ELR (cell line): Measurements from ENCODE around the gene TMEM204.

Experiments
- DNase-seq: peaks from one replicate; pipeline ENCODE4 v3.0.0-alpha.2; 2015; ENCODE audit warnings: low read depth

Gene TMEM204

DNA sequence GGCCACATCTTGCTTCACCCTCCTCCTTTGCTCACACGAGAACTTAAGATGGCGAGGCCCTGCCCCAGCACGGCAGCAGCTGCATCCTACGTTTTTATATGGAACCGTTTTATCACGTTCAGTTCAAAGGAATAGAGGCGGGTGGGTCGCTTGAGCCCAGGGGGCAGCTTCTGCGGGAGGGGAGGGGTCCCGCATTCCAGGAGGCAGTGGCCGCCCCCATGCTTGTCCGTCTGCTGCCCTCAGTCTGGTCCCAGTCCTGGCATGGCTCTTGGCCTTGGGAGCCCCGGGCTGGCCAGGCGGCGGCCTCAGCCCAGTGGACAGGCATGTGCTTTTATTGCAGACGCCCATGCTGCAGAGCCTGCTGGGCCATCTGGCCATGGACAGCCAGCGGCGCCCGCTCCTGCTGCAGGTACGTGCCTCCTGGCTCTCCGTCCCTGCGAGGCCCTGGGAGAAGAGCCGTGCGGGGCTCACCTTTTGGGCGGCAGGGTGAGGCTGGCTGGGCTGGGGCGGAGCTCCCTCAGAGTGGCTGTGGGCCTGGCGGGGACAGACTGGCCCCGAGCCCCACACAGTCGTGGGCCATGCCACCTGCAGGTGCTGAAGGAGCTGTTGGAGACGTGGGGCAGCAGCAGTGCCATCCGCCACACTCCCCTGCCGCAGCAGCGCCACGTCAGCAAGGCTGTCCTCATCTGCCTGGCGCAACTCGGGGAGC, 33.6 kb upstream of the TMEM204 start:
- no peak for DNase-seq

DNA sequence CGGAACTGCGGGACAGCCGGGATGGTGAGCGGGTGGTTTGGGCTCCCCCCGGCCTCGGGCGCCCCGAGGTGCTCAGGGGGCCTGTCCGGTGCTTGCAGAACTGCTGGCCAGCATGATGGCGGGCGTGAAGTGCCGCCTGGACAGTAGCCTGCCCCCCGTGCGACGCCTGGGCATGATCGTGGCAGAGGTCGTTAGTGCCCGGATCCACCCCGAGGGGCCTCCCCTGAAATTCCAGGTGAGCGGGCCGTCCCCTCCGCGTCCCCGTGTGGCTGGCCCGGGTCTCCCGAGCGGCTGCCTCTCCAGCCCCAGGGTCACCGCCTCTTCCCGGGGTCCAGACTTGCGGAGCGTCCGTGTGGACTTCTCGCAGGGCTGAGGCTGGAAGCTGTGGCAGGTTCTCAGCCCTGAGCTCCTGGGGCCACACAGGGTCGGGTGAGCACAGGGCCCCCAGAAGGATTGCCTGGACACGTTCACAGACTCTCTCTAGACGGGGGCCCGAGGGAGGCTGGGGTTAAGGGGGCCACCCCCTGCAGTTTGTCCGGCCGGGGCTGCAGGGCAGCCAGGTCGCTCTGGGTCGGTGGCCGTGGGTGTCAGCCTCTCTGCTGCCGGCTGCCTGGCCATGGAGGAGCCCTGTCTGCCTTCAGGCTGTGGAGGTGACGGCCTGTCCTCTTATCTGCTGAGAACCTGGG, 32.9 kb upstream of the TMEM204 start:
- DNase-seq: no peak

DNA sequence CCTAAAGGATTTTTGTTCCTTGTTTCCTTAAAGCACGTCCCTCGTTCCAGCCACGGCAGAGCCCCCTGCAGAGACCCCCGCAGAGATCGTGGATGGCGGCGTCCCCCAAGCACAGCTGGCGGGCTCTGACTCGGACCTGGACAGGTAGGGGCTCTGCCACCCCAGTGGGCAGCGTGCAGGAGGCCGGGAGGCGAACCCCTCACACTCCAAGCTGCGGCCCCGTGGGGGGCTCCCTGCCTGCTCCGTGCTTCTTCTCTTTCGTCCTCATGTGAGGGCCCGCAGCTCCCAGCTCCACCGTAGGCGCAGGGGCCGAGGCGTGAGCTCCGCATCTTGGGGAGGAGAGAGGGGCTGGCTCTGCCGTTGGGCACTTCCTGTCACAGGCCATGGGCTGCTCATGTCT, 31.8 kb upstream of the TMEM204 start:
- DNase-seq: no peak

DNA sequence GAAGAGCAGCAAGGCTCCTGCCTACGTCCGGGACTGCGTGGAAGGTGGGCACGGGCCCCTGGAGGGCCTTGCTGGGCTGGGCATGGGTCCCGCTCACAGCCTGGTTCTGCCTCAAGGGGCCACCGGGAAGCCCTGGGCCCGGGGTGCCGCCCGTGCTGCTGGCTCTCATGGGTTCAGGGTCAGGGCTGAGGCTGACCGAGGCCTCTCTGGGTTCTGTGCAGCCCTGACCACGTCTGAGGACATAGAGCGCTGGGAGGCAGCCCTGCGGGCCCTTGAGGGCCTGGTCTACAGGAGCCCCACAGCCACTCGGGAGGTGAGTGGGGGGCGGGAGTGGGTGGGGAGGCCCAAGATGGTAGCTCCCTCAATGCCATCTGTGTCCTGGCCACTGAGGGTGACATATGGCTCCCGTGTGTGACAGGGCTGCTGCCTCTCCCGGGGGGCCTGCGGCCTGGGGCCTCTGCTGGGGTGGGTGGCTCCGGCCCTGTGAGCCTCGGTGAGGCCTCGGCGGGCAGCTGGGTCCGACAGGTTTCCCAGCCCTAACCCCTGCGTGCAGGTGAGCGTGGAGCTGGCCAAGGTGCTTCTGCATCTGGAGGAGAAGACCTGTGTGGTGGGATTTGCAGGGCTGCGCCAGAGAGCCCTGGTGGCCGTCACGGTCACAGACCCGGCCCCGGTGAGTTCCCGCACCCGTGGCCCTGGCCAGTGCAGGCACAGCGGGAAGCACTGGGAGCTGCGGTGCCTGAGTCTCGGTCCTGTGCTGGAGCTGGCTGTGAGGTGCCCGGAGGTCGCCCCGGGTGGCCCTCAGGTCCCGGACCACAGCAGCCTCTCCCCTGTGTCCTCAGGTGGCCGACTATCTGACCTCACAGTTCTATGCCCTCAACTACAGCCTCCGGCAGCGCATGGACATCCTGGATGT, 31.1 kb upstream of the TMEM204 start:
- no peak for DNase-seq

DNA sequence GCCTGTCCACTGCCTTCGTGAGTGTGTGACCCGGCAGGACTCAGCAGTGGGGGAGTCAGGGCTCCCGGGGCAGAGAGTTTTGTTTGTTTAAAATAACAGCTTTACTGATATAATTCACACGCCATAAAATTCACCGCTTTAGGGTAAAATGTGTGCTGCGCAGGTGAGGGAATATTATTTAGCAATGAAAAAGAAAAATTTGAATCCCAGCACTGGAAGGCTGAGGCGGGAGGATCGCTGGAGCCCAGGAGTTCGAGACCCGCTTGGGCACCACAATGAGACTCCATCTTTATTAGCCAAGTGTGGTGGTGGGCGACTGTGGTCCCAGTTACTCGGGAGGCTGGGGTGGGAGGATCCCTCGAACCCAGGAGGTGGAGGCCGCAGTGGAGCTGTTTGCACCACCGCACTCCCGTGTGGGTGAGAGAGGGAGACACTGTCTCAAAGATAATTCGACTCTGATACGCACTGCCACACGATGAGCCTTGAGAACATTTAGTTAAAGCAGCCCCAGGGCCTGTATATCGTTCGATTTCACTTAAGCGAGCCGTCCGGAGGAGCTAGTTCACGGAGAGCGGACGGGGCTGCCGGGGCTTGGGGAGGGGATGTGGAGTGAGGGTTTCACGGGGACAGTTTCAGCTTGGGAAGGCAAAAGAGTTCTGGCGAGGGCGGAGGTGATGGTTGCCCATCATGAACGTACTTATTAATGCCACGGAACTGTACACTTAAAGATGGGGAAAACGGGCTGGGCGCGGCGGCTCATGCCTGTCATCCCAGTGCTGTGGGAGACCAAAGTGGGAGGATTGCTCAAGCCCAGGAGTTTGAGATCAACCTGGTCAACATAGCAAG, 30.1 kb upstream of the TMEM204 start:
- DNase-seq: no peak

DNA sequence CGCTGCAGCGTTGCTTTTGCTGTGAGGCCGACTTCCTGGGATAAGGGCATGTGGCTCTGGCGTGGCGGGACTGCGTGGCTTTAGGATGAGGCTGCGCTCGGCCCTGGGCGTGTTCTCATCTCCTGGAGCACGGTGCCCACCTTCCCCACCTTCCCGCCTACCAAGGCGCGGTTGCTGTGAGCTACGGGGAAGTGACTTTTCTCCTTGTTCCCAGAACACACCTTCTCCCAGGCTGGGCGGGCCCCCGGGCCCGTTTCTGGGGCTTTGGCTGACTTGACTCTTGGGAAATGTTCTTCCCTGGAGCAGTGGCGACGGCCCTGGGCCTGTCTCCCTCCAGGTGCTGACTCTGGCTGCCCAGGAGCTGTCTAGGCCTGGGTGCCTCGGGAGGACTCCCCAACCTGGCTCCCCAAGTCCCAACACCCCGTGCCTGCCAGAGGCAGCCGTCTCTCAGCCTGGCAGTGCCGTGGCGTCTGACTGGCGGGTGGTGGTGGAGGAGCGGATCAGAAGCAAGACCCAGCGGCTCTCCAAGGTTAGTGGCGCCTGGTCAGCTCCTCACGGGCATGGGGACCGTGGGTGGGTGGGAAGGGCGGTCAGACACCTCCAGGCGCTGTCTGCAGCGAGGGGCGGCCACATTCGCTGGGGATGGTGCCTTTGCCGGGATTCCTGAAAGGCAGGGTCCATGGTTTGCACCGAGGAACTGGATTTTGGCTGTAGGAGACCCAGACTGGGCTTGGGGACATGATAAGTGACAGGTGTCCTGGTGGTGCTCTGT, 28.2 kb upstream of the TMEM204 start:
- no peak for DNase-seq

DNA sequence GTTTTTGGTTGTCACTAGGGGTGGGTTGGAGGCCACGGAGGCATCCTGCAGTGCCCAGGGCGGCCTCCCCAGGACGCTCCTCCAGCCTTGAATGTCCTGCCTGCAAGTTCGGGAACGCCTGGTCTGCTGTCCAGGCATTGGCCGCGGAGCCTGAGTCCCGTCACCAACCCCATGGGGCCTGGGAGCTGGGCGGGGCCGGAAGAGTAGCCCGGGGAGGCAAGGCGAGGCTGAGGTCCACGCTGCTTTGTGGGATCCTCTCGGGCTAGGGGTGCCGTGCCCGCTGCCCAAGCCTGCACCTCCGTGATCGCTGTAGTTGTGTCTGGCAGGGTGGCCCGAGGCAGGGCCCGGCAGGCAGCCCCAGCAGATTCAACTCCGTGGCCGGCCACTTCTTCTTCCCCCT, 27.6 kb upstream of the TMEM204 start:
- no peak for DNase-seq

DNA sequence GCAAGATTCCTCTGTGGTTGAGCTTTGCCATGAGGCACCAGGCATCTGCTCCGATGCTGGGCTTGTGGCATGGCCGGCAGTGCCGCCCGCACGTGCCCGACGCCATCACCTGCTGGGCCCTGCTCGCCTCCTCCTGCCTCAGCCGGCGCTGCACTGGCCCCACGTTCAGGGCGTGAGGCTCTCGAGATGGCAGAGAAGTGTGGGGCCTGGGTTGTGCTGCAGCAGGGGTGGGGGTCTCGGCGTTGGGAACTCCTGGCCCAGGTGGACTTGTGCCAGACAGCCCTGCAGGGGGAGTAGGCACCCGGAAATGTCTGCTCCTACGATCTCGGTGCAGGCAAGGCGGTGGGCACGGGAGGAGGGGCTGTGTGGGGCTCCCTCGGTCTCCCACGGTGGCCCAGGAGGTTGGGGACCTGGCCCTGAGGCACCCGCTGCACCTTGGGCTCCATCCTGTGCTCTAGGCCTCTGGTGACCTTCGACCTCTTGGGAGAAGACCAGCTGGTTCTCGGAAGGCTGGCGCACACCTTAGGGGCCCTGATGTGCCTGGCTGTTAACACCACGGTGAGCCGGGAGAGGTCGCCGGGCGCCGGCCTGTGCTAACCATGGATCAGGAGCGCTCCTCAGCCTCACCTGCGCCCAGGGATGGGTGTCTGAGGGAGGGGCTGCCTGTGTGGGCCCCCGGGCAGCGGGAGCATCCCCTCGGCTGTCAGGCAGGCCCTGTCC, 26.8 kb upstream of the TMEM204 start:
- no peak for DNase-seq

DNA sequence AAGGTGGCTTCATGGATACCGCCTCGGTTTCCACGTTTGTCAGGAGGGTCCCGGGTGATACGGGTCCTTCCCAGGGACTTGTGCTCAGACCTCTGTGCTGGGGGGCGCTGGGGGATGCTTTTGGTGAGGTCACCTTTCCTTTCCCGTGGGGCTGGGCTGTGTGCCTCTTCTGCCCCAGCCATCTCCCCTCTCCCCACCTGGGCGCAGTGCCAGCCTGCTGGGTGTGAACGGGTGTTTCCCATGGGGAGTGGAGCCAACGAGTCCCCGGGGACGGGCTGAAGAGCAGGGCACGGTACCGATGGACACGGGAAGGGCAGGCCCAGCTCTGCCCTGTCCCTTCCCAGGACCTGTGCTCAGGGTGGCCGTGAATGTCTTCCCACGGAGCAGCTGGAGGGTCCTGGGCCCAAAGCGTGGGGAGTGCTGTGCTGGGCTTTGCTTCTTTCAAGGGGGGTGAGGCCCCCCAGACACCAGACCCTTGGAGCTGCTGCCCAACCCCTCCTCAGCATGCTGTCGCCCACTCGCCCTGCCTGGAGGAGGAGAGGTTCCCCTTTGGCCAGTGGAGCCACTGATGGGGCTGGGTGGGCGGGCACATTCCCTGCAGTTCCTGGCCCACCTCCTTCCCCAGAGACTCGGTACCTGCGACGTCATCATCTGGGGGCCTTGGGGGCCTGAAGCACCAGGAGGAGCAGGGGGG, 24.8 kb upstream of the TMEM204 start:
- no peak for DNase-seq

DNA sequence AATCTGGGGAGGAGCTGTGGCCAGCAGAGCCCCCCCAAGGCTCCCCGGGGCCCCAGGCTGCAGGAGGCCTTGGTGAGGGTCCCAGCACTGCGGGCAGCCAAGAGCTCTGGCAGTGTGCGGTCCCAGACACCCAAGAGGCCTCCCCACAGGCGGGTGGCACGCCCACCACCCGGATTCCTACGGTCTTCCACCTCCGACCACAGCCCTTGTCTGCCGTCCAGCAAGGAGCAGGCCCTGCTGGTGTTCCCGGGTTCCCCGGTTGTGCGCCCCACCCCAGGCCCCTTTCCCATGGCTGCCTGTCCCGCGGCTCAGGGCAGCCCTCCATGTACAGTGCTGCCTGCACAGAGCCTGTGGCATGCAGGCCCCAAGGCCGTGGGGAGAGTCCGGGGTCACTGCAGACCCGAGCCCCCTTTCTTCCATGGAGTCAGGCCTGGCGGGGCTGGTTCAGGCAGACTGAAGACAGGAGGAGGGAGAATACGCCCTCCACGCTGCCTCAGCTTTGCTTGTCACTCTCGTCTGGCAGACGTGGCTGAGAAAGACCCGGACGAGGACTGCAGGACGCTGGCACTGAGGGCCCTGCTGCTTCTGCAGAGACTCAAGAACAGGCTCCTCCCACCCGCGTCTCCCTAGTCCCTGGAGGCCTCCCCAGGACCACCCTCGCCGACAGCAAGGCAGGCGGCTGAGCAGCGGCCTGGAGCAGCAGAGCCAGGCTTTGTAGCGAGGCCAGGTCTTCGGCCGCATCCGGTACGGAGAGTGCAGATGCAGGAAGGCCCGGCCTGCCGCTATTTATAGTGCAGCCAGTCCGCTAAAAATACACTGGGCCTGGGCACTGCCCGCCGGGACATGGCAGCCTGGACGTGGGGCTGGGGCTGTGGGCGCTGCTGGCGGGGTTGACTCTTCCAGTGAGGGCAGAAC, 23.9 kb upstream of the TMEM204 start:
- no peak for DNase-seq

DNA sequence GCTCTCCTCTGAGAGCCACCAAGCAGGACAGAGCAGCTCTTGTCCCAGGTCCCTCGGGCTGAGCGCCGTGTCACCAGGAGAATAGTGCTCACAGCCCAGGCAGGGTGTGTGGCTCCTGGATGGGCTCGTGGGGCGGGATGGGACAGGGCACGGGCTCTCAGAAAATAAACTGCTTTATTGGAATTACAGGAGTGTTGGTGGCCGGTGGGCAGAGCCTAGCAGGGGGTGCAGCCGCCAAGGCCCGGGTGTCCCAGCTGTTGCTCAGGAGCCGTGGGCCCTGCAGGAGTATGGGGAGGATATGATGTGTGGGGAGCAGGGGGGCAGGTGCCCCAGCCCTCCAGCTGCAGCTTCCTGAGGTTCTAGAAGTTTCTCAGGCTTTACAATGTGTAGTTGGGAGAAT, 23.2 kb upstream of the TMEM204 start:
- DNase-seq: no peak

DNA sequence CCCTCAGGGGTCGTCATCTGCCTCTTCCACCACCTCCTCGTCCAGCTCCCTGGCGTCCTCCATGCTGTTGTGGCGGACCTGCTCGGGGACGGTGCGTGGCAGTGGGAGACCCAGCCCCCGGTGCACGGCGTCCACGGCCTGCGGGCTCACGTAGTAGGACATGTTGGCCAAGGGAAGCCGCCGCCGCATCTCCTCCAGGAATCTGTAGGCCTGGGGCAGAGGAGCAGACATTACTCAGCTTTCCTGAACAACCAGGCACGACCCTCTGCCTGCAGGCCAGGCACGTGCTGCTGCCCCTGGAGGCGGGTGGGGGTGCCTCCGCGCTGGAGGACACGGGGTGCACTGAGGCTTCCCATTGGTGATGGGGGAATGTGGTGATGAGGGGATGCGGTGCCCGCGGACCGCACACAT, 22.5 kb upstream of the TMEM204 start:
- DNase-seq: no peak

DNA sequence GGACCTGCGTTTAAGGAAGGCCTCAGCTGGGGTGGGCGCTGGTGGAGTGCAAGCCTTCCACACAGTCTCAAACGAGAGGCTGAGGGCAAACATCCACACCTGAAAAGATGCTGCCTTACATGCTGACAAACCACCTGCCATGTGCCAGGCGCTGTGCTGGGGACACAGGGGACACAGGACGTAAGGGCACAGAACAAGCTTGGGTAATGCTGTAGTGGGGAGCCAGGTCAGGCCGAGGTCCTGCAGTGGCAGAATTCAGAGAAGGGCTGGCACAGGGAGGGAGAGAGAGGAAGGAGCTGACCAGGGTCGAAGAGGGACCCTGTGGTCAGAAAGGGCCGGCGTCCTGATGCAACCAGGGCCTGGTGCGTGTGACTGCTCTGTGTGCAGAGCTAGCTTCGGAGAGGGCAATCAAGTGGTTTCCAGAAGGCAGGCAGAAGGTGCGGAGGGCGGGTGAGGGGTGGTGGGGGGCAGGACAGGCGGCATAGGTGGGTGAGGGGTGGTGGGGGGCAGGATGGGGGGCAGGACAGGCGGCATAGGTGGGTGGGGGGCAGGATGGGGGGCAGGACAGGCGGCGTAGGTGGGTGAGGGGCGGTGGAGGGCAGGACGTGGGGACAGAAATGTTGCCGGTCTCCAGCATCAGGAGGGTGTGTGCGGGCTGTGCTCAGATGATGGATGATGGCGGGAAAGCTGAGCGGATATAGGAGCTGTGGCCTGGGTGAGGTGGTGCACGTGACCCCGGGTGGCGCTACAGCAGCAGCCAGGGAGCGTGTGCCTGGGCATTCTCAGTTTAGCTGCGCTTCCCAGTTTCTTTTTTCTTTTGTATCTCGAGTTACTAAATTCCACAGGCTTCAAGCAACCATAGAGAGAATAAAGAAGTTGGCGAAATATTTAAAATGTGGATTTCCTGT, 21.6 kb upstream of the TMEM204 start:
- no peak for DNase-seq

DNA sequence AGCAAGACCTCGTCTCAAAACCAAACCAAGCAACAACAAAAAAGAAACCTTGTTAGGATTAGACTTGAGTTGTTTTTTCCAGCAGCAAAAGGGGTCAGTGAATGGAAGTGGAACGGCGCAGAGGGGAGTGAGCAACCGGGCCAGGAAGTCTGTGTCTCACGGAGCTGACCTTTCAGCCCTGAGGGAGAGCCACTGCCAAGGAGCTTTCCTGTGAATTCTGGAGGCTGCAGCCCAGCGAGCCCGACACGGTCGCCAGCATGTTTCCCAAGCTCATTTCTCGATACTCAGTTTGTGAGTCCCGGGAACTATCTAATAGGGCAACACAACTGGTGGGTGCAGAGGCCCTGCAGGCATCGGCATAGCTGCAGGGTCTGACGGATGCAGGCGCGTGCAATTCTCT, 20.7 kb upstream of the TMEM204 start:
- DNase-seq: no peak

DNA sequence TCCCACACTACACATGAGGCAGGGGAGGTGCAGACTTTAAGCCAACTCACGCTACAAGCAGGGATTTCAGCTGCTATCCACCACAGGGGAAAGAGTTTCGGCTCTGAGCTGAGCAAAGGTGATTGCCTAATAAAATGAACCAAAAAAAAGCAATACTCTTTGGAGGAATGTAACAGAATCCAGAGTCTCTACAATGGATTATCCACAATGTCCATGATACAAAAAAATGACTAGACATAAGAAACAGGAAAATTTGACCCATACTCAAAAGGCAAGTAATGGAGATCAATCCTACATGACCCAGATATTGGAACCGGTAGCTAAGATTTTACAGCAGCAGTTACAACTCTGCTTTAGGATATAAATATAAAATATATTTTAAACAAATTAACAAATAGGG, 19.0 kb upstream of the TMEM204 start:
- no peak for DNase-seq

DNA sequence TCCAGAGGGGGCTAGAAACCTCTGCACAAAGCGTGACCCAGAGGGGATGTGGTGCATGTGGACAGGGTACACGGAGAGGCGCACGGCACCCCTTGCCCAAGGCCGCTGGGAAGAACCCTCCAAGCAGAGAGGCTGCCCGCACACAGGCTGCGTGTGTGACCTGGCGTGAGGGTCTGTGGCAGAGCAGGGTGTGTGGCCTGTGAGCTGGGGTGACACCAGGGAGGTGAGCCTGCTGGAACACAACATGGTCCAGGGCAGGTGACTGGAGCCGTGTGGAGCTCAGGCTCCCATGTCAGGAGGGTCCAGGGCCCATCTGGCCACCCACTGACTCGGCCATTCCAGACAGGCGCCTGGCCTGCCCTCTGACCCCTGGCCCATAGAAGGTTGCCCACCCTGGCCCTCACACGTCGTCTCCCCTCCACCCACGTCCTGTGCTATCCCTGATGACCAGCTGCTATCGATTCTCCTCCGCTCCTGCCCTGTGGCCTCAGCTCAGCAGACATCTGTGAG, 14.8 kb upstream of the TMEM204 start:
- DNase-seq: no peak

DNA sequence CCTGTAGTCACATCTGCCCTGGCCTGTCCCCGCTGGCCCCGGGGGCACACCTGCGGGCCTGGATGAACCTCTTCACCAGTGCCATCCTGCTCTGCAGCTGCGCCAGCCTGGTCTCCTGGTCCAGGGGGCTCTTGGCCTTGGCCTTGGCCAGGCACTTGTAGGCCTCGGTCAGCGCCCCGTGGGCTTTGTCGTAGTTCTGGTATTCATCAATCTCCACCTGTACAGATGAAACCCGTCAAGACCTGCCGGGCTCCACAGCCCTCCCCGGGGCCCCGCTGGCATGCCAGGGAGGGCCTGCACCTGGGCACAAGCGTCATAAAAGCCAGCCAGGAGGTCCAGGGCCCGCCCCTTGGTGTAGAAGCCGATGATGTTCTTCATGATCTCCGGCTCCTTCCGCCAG, 13.6 kb upstream of the TMEM204 start:
- no peak for DNase-seq

DNA sequence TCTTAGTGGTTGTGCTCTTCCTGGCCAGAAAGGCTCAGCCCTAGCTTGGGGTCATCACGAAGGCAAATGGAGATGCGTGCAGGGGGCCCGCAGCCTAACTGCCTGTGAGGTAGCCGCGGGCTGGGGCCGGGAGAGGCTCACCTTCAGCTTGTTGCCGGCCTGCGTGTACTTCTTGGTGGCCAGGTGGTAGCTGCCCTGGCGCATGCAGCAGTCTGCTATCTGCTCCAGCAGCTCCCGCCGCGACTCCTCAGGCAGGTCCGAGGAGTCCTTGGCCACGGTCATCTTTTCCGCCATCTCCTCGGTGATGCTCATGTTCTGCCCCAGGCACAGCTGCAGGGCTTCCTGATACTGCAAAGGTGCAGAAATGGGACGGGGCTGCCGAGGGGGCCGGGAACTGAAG, 13.0 kb upstream of the TMEM204 start:
- DNase-seq: no peak
